GM12878 (cell line): ENCODE measurements around the gene C10orf105. TPM values are rescaled to one million over a fixed set of nuclear protein-coding genes. Genes with fewer than 3 reads are reported as not detected.

Experiments used
- ATAC-seq: fragments of 200-7000 bp; cut with Tn5 transposase; 3 replicates; pipeline ENCODE4 v1.9.1; 2020; ENCODE audit warnings: mild to moderate bottlenecking, moderate library complexity
- BruUV-seq: library from RNA; stranded (reverse); fragments of 400-500 nt; replicated peaks from 2 replicates; lab custom pipeline; 2021; lab: Mats Ljungman, UMichigan
- CTCF ChIA-PET: fragments of 300-600 bp; sonication (Branson Sonifier 250); formaldehyde crosslinking; extraction: SDS; loops from one replicate; lab custom pipeline; 2021; ENCODE audit warnings: inconsistent platforms; lab: Yijun Ruan, JAX
- POLR2A ChIA-PET: fragments of 350-600 bp; formaldehyde crosslinking; extraction: SDS; loops from one replicate; lab custom pipeline; 2021; ENCODE audit warnings: inconsistent platforms; lab: Charles Lee
- RAD21 ChIA-PET: fragments of 300-600 bp; sonication (Branson Sonifier 250); formaldehyde crosslinking; loops from one replicate; lab custom pipeline; 2023; ENCODE audit warnings: antibody characterized with exemption; ENCODE audit not compliant: unreplicated experiment; lab: Charles Lee
- SMC1A ChIA-PET: fragments of 300-600 bp; sonication (Branson Sonifier 250); formaldehyde crosslinking; loops from one replicate; lab custom pipeline; 2023; ENCODE audit not compliant: unreplicated experiment, uncharacterized antibody; lab: Charles Lee
- DNase-seq: peaks from one replicate; pipeline ENCODE4 v3.0.0-alpha.2; 2011; ENCODE audit warnings: low read depth, low spot score
- FAIRE-seq: peaks from 3 replicates; lab custom pipeline; 2011; peaks lifted over from hg19 to GRCh38; lab: Jason Lieb, UNC
- H2AFZ ChIP-seq: 2 replicates; pipeline ENCODE4 v1.6.0; 2011; ENCODE audit warnings: low read depth, low read length, control low read depth; ENCODE audit not compliant: control insufficient read depth
- H3K27ac ChIP-seq: 2 replicates; pipeline ENCODE4 v1.5.1; 2011; ENCODE audit warnings: control low read depth; ENCODE audit not compliant: control insufficient read depth, insufficient read depth
- H3K27me3 ChIP-seq, 2 experiments: replicated peaks in 1 of 2; 2 replicates each; pipeline versions ENCODE4 v1.6.0 to v1.6.1; 2011; ENCODE audit warnings: low read length in 1 of 2; ENCODE audit not compliant: control insufficient read depth in 2 of 2, insufficient read depth in 2 of 2
- H3K36me3 ChIP-seq, 2 experiments: 2 replicates each; pipeline ENCODE4 v1.5.1; 2011; ENCODE audit warnings: low read length in 1 of 2; ENCODE audit not compliant: control insufficient read depth in 2 of 2, insufficient read depth in 2 of 2
- H3K4me1 ChIP-seq: 2 replicates; pipeline ENCODE4 v1.6.1; 2011; ENCODE audit warnings: mild to moderate bottlenecking, low read length, moderate library complexity, mixed read lengths; ENCODE audit not compliant: control insufficient read depth, insufficient read depth
- H3K4me2 ChIP-seq: 2 replicates; pipeline ENCODE4 v1.6.0; 2011; ENCODE audit warnings: control low read depth; ENCODE audit not compliant: control insufficient read depth, insufficient read depth
- H3K4me3 ChIP-seq: fragments of 200-600 bp; sonication (generic); 2 replicates; pipeline ENCODE4 v1.5.1; 2016
- H3K79me2 ChIP-seq: 2 replicates; pipeline ENCODE4 v1.6.0; 2011; ENCODE audit warnings: low read length; ENCODE audit not compliant: control insufficient read depth, insufficient read depth
- H3K9ac ChIP-seq: 2 replicates; pipeline ENCODE4 v1.8.0; 2011; ENCODE audit warnings: low read length, control low read depth, mixed read lengths; ENCODE audit not compliant: control insufficient read depth, insufficient read depth
- H3K9me3 ChIP-seq: replicated peaks from 3 replicates; pipeline ENCODE4 v1.5.1; 2011; ENCODE audit warnings: mild to moderate bottlenecking, low read length; ENCODE audit not compliant: control insufficient read depth, insufficient read depth
- H4K20me1 ChIP-seq: 2 replicates; pipeline ENCODE4 v1.6.0; 2011; ENCODE audit not compliant: control insufficient read depth, insufficient read depth
- ASH2L ChIP-seq: fragments of 300-600, 200-600 bp; sonication (generic); IDR thresholded peaks from 2 replicates; pipeline ENCODE4 v1.6.1; 2017; ENCODE audit warnings: low read depth, mild to moderate bottlenecking, borderline replicate concordance
- BHLHE40 ChIP-seq, 2 experiments: fragments of 450-650 bp in 1 of 2; IDR thresholded peaks; 2 replicates each; pipeline ENCODE4 v1.6.1; 2011 to 2017; ENCODE audit warnings: low read depth in 2 of 2, borderline replicate concordance in 1 of 2, improper control_type of control experiment in 1 of 2, low read length in 1 of 2, mild to moderate bottlenecking in 1 of 2
- CHD4 ChIP-seq: fragments of 200-600 bp; sonication (generic); IDR thresholded peaks from 2 replicates; pipeline ENCODE4 v1.6.1; 2016; ENCODE audit warnings: mild to moderate bottlenecking
- MEF2A ChIP-seq: IDR thresholded peaks from 2 replicates; pipeline ENCODE4 v1.6.1; 2011; ENCODE audit warnings: low read depth, mild to moderate bottlenecking, low read length, moderate library complexity; ENCODE audit not compliant: insufficient read depth
- NBN ChIP-seq: fragments of 450-650 bp; IDR thresholded peaks from 2 replicates; pipeline ENCODE4 v1.6.1; 2016
- NR2C2 ChIP-seq: IDR thresholded peaks from 2 replicates; pipeline ENCODE4 v1.6.1; 2011; ENCODE audit warnings: borderline replicate concordance, low read depth; ENCODE audit not compliant: control insufficient read depth, insufficient read length
- NR2F1 ChIP-seq: fragments of 450-650 bp; conservative IDR thresholded peaks from 2 replicates; pipeline ENCODE4 v1.6.1; 2017; ENCODE audit warnings: mild to moderate bottlenecking
- NRF1 ChIP-seq: conservative IDR thresholded peaks from 2 replicates; pipeline ENCODE4 v1.6.1; 2011; ENCODE audit warnings: mild to moderate bottlenecking, low read depth, low read length, improper control_type of control experiment
- PAX5 ChIP-seq: IDR thresholded peaks from 2 replicates; pipeline ENCODE4 v1.6.1; 2011; ENCODE audit warnings: low read depth, low read length, borderline replicate concordance
- SRF ChIP-seq, 2 experiments: IDR thresholded peaks; 2 replicates each; pipeline ENCODE4 v1.6.1; 2011; ENCODE audit warnings: low read depth in 2 of 2, low read length in 2 of 2, mild to moderate bottlenecking in 1 of 2, moderate library complexity in 1 of 2
- USF1 ChIP-seq: IDR thresholded peaks from 2 replicates; pipeline ENCODE4 v1.6.1; 2011; ENCODE audit warnings: borderline replicate concordance, low read depth, mild to moderate bottlenecking, moderate library complexity, mixed read lengths, low read length; ENCODE audit not compliant: insufficient read depth; ENCODE audit errors: extremely low read length
- YBX1 ChIP-seq: fragments of 450-650 bp; IDR thresholded peaks from 2 replicates; pipeline ENCODE4 v1.6.1; 2016; ENCODE audit warnings: antibody characterized with exemption
- ZNF217 ChIP-seq: fragments of 450-650 bp; IDR thresholded peaks from 2 replicates; pipeline ENCODE4 v1.6.1; 2017; ENCODE audit warnings: antibody characterized with exemption, mild to moderate bottlenecking
- ZNF622 ChIP-seq: fragments of 450-650 bp; IDR thresholded peaks from 2 replicates; pipeline ENCODE4 v1.6.1; 2017; ENCODE audit warnings: mild to moderate bottlenecking, inconsistent platforms
- WGBS: methylation state at CpG from one replicate; pipeline ENCODE4 v1.1.6; 2016; ENCODE audit warnings: low lambda C conversion rate; ENCODE audit not compliant: insufficient replicate concordance, insufficient coverage; ENCODE audit errors: missing lambda C conversion rate; 5-methylcytosine and 5-hydroxymethylcytosine counted together
- in situ Hi-C: fragments of 300-500 bp; cut with MboI; formaldehyde crosslinking; loops from 9 replicates; pipeline ENCODE4 v1.14.3; 2018; ENCODE audit warnings: mixed read lengths
- intact Hi-C: fragments of 100-400 bp; cut with micrococcal nuclease; formaldehyde crosslinking; loops from one replicate; pipeline ENCODE4 v1.14.2; 2022; ENCODE audit not compliant: unreplicated experiment
- polyA plus RNA-seq, 11 experiments: library from polyadenylated mRNA; depleted of rRNA in 4 of 11; unstranded in 6 of 11; stranded (reverse) in 5 of 11; fragments of >200 nt; fragmentation: Nextera tagmentation in 4 of 11; fragmentation: Illumina TruSeq in 1 of 11; extraction: Ambion mirVana in 4 of 11; extraction: Trizol in 1 of 11; gene quantifications; 1 replicate in 1 of 11; 2 replicates in 10 of 11; pipeline versions ENCODE4 v1.2.1 to v1.2.3, GENCODE V29; 2011 to 2016; ENCODE audit warnings: inconsistent platforms in 2 of 11, missing spikeins in 2 of 11, low read depth in 1 of 11
- total RNA-seq, 4 experiments: library from RNA; depleted of rRNA in 3 of 4; stranded (reverse); fragments of >200 nt in 3 of 4; fragmentation: Illumina TruSeq in 1 of 4; extraction: Trizol in 1 of 4; gene quantifications; 2 replicates each; pipeline versions ENCODE4 v1.2.1 to v1.2.3, GENCODE V29; 2013 to 2021
- TF ChIP-seq, protein P1 (sequence below): fragments of 450-650 bp; conservative IDR thresholded peaks from 2 replicates; pipeline ENCODE4 v1.6.1; 2017; ENCODE audit warnings: mild to moderate bottlenecking, moderate library complexity
- TF ChIP-seq, protein P2 (sequence below): fragments of 150-350 bp; IDR thresholded peaks from 2 replicates; pipeline ENCODE4 v1.6.1; 2014; ENCODE audit warnings: mild to moderate bottlenecking, low read depth, low read length
- TF ChIP-seq, protein P3 (sequence below): fragments of 150-350 bp; IDR thresholded peaks from 2 replicates; pipeline ENCODE4 v1.6.1; 2016; ENCODE audit warnings: low read depth, low read length

C10orf105 gene
- total and polyA plus RNA-seq, 10 of the 15 experiments (the other 5 are each of a cell fraction or from before 2014, with no cell fraction given), result 0.04 to 0.06 (median 0.05) TPM; not detected in 7

DNA sequence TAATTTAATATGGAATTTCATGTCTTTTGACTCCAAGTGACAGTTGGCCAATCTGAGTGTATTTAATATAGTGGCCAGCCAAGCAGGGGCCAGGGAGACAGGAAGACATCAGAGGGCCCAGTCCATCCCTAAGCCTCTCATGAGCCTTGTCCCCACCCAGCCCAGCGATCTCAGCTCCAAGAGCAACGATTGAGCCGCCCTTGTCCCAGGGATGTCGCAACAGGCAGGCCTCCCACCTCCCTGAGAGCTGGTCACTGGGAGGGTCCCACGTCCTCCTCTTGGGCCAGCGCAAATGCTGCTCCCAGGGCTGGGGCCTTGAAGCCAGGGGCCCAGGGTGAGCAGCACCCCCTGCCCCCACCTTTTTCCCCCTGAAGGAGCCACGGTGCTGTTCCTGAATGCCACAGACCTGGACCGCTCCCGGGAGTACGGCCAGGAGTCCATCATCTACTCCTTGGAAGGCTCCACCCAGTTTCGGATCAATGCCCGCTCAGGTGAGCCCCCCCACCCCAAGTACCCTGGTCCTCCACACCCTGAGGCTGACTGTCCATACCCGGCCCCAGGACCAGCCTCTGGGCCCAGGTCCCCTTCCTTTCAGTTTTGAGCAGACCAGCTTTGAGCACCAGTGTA lies 29.4 kb downstream of the C10orf105 start:
- FAIRE-seq (no peak), DNase-seq (no peak), ATAC-seq (no peak)
- in situ Hi-C loops, result no loop called here
- no peak overlapping the region for H3K27ac ChIP-seq
- BruUV-seq, result no TSS peak
- intact Hi-C loops, result loop anchor here (5.0 to 10.0 kb wide), 2 partner anchors 203 to 205 kb away; no protein-coding TSS in a partner anchor
- SMC1A ChIA-PET, result no interaction called here
- H3K36me3 ChIP-seq, result no peaks in the 10 kb centered on the region
- CTCF ChIA-PET, result interaction anchor here (1.3 kb wide), 1 partner anchor 18 kb away, joined by 4 read pairs; no protein-coding TSS in a partner anchor
- H3K4me2 ChIP-seq, result no peak overlapping the region
- POLR2A ChIA-PET, result no interaction called here
- no peaks in the 10 kb centered on the region for H3K79me2 ChIP-seq
- no peak overlapping the region for H2AFZ ChIP-seq
- peaks cover 23% of the 10 kb centered on the region for H3K4me1 ChIP-seq
- H3K4me3 ChIP-seq, result no peak overlapping the region
- peaks cover 2% of the 10 kb centered on the region; the same call in 1 of the 3 replicates for H3K9me3 ChIP-seq
- no peaks in the 10 kb centered on the region for H3K27me3 ChIP-seq
- no peak overlapping the region for H3K9ac ChIP-seq
- RAD21 ChIA-PET, result interaction anchor here (0.7 kb wide), 1 partner anchor 302 kb away, joined by 3 read pairs; no protein-coding TSS in a partner anchor
- no peaks in the 10 kb centered on the region for H4K20me1 ChIP-seq
- 77% methylated on average over 12 of the region's 13 CpGs for WGBS
- TF ChIP-seq CHD4 (no peak), MEF2A (no peak), NRF1 (no peak), ASH2L (no peak), BHLHE40 (IDR thresholded peaks at IDR 0.05; ENCODE audit: borderline replicate concordance in 1 of 2, low read depth in 2 of 2, low read length in 1 of 2) (no peak), PAX5 (no peak), NBN (no peak), ZNF217 (no peak), NR2C2 (no peak), USF1 (no peak), YBX1 (no peak), ZNF622 (no peak), SRF (IDR thresholded peaks at IDR 0.05; ENCODE audit: low read depth in 2 of 2, low read length in 2 of 2) (no peak), NR2F1 (no peak)
- TF ChIP-seq, protein P1, sequence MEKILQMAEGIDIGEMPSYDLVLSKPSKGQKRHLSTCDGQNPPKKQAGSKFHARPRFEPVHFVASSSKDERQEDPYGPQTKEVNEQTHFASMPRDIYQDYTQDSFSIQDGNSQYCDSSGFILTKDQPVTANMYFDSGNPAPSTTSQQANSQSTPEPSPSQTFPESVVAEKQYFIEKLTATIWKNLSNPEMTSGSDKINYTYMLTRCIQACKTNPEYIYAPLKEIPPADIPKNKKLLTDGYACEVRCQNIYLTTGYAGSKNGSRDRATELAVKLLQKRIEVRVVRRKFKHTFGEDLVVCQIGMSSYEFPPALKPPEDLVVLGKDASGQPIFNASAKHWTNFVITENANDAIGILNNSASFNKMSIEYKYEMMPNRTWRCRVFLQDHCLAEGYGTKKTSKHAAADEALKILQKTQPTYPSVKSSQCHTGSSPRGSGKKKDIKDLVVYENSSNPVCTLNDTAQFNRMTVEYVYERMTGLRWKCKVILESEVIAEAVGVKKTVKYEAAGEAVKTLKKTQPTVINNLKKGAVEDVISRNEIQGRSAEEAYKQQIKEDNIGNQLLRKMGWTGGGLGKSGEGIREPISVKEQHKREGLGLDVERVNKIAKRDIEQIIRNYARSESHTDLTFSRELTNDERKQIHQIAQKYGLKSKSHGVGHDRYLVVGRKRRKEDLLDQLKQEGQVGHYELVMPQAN, result no peak
- TF ChIP-seq, protein P2, sequence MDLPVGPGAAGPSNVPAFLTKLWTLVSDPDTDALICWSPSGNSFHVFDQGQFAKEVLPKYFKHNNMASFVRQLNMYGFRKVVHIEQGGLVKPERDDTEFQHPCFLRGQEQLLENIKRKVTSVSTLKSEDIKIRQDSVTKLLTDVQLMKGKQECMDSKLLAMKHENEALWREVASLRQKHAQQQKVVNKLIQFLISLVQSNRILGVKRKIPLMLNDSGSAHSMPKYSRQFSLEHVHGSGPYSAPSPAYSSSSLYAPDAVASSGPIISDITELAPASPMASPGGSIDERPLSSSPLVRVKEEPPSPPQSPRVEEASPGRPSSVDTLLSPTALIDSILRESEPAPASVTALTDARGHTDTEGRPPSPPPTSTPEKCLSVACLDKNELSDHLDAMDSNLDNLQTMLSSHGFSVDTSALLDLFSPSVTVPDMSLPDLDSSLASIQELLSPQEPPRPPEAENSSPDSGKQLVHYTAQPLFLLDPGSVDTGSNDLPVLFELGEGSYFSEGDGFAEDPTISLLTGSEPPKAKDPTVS, result no peak
- TF ChIP-seq, protein P3, sequence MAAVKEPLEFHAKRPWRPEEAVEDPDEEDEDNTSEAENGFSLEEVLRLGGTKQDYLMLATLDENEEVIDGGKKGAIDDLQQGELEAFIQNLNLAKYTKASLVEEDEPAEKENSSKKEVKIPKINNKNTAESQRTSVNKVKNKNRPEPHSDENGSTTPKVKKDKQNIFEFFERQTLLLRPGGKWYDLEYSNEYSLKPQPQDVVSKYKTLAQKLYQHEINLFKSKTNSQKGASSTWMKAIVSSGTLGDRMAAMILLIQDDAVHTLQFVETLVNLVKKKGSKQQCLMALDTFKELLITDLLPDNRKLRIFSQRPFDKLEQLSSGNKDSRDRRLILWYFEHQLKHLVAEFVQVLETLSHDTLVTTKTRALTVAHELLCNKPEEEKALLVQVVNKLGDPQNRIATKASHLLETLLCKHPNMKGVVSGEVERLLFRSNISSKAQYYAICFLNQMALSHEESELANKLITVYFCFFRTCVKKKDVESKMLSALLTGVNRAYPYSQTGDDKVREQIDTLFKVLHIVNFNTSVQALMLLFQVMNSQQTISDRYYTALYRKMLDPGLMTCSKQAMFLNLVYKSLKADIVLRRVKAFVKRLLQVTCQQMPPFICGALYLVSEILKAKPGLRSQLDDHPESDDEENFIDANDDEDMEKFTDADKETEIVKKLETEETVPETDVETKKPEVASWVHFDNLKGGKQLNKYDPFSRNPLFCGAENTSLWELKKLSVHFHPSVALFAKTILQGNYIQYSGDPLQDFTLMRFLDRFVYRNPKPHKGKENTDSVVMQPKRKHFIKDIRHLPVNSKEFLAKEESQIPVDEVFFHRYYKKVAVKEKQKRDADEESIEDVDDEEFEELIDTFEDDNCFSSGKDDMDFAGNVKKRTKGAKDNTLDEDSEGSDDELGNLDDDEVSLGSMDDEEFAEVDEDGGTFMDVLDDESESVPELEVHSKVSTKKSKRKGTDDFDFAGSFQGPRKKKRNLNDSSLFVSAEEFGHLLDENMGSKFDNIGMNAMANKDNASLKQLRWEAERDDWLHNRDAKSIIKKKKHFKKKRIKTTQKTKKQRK, result no peak
